Ishikawa (cell line): Measurements from ENCODE around the gene NARF.

ENCODE experiments used
- CEBPB ChIP-seq: IDR thresholded peaks from 2 replicates; pipeline ENCODE4 v1.6.1; 2012
- CREB1 ChIP-seq: IDR thresholded peaks from 2 replicates; pipeline ENCODE4 v1.6.1; 2012; ENCODE audit warnings: low read depth
- EGR1 ChIP-seq: IDR thresholded peaks from 2 replicates; pipeline ENCODE4 v1.6.1; 2012
- EP300 ChIP-seq: IDR thresholded peaks from 2 replicates; pipeline ENCODE4 v1.6.1; 2012; ENCODE audit warnings: borderline replicate concordance
- FOXM1 ChIP-seq: IDR thresholded peaks from 2 replicates; pipeline ENCODE4 v1.6.1; 2012; ENCODE audit warnings: low read depth, borderline replicate concordance
- NFIC ChIP-seq: IDR thresholded peaks from 2 replicates; pipeline ENCODE4 v1.6.1; 2012
- RAD21 ChIP-seq: IDR thresholded peaks from 2 replicates; pipeline ENCODE4 v1.6.1; 2012; ENCODE audit warnings: low read depth
- TAF1 ChIP-seq: IDR thresholded peaks from 2 replicates; pipeline ENCODE4 v1.6.1; 2012; ENCODE audit warnings: low read depth, mild to moderate bottlenecking
- TCF12 ChIP-seq: IDR thresholded peaks from 2 replicates; pipeline ENCODE4 v1.6.1; 2012; ENCODE audit warnings: low read depth
- TEAD4 ChIP-seq: IDR thresholded peaks from 2 replicates; pipeline ENCODE4 v1.6.1; 2012
- USF1 ChIP-seq: IDR thresholded peaks from 2 replicates; pipeline ENCODE4 v1.6.1; 2012
- YY1 ChIP-seq: IDR thresholded peaks from 2 replicates; pipeline ENCODE4 v1.6.1; 2012; ENCODE audit warnings: low read depth
- ZBTB7A ChIP-seq: IDR thresholded peaks from 2 replicates; pipeline ENCODE4 v1.6.1; 2012; ENCODE audit warnings: low read depth
- TF ChIP-seq, protein P1 (sequence below): IDR thresholded peaks from 2 replicates; pipeline ENCODE4 v1.6.1; 2012; ENCODE audit warnings: low read depth, mild to moderate bottlenecking
- TF ChIP-seq, protein P2 (sequence below): IDR thresholded peaks from 2 replicates; pipeline ENCODE4 v1.6.1; 2012

Gene NARF

DNA sequence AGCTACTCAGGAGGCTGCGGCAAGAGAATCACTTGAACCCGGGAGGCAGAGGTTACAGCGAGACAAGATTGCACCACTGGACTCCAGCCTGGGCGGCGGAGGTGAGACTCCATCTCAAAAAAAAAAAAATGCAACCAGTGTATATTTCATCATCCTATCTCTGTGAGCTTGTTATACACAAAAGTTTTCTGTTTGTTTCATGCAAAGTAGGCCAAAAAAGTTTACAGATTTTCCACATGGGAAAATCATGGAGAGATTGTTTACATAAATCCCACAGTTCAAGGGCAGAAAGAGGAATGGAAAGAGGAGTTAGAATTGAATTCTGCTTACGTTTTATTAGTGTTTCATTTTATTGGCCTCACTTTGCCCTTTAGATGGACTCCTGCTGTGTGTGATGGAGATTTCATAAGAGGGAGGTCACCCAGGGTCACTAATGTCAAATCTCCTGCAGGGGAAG is 24.7 kb downstream of the NARF start:
- TF ChIP-seq EGR1 (no peak), TEAD4 (no peak), TAF1 (no peak), EP300 (no peak), CEBPB (no peak), USF1 (no peak), TCF12 (no peak), ZBTB7A (no peak), FOXM1 (no peak), NFIC (no peak)
- TF ChIP-seq, protein P1, sequence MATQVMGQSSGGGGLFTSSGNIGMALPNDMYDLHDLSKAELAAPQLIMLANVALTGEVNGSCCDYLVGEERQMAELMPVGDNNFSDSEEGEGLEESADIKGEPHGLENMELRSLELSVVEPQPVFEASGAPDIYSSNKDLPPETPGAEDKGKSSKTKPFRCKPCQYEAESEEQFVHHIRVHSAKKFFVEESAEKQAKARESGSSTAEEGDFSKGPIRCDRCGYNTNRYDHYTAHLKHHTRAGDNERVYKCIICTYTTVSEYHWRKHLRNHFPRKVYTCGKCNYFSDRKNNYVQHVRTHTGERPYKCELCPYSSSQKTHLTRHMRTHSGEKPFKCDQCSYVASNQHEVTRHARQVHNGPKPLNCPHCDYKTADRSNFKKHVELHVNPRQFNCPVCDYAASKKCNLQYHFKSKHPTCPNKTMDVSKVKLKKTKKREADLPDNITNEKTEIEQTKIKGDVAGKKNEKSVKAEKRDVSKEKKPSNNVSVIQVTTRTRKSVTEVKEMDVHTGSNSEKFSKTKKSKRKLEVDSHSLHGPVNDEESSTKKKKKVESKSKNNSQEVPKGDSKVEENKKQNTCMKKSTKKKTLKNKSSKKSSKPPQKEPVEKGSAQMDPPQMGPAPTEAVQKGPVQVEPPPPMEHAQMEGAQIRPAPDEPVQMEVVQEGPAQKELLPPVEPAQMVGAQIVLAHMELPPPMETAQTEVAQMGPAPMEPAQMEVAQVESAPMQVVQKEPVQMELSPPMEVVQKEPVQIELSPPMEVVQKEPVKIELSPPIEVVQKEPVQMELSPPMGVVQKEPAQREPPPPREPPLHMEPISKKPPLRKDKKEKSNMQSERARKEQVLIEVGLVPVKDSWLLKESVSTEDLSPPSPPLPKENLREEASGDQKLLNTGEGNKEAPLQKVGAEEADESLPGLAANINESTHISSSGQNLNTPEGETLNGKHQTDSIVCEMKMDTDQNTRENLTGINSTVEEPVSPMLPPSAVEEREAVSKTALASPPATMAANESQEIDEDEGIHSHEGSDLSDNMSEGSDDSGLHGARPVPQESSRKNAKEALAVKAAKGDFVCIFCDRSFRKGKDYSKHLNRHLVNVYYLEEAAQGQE = no peak
- TF ChIP-seq, protein P2, sequence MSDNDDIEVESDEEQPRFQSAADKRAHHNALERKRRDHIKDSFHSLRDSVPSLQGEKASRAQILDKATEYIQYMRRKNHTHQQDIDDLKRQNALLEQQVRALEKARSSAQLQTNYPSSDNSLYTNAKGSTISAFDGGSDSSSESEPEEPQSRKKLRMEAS = no peak

DNA sequence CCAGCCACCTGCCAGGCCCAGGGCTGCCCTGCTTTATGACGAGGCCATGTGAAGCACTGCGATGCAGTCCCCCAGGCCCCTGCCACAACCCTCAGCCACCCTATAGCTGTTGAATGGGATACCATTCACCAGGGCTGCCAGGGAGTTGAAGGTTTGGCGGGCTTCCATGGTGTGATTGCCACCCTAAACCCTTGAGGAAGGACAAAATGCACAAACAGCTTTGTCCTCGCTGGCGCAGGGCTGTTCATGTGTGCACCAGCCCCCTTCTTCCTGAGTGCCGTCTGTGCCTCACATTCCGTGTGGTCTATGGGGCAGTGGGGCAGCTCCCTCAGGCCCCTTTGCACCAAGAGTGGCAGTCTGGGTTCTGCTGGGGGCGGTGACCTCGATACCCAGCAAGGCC is 25.3 kb downstream of the NARF start:
- TF ChIP-seq EGR1 = no peak
- no peak for TF ChIP-seq RAD21
- no peak for TF ChIP-seq FOXM1
- TF ChIP-seq USF1 = no peak
- no peak for TF ChIP-seq ZBTB7A
- TF ChIP-seq, protein P1 = no peak
- no peak for TF ChIP-seq CREB1
- no peak for TF ChIP-seq EP300
- no peak for TF ChIP-seq YY1
- no peak for TF ChIP-seq CEBPB
- TF ChIP-seq, protein P2 = no peak
- TF ChIP-seq TAF1 = no peak

DNA sequence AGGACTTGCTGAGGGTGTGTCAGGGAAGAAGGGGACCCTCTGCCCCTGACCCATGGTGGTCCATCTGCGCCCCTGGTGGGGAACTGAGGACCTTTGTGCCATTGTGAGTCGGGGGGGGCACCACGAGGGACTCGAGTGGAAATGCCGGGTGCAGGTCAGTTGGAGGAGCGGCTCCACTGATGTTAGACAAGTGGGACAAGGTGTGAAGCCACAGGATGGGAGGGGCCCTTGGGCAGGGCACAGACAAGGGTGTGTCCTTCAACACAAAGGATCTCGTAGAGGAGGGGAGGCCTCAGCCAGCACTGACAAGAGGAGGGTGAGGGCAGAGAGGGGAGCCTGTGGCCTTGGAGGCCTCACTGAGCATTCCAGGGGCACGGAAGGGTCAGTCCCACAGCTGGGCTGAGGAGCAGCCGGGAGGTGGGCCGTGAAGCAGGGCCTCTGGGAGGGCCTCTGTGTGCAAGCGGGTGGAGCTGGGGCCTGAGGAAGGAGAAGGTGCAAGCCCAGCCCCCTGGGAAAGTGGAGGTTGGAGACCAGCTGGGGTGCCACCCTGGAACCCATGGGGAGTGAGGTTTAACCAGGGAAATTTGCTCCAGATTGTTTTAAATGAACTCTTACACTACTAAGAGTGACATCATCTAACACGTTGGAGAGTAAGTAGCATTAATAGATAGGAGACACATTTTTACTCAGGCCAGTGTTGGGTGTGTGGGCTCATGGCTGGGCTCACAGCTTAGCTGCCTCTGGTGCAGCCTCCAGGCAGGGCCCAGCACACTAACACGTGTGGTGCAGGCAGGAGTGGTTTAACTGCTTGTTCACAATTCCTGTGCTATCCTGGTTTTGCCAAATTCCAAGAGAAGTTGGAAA is 27.9 kb downstream of the NARF start:
- TF ChIP-seq CEBPB (no peak), TCF12 (no peak), TAF1 (no peak), ZBTB7A (no peak), TEAD4 (no peak), CREB1 (no peak), RAD21 (no peak), YY1 (no peak), EP300 (no peak), NFIC (no peak), FOXM1 (no peak), USF1 (no peak), EGR1 (no peak)
- TF ChIP-seq, protein P2 = no peak
- TF ChIP-seq, protein P1 = no peak
